Natural killer cell treated with Interleukin-12 subunit alpha and Interleukin-12 subunit beta and Interleukin-15 and Interleukin-18, amount 100 ng/mL, for 72 hours (primary cell): Measurements from ENCODE around the gene HNF1B. TPM values are rescaled to one million over a fixed set of nuclear protein-coding genes. Genes with fewer than 3 reads are reported as not detected.

ENCODE experiments used
- ATAC-seq, 2 donors: fragments of 150-1000 bp; cut with Tn5 transposase in 1 of 2; sonication (Bioruptor Pico), chemical (Tn5 transposase) in 1 of 2; 2 replicates each; pipeline ENCODE4 v1.10.0; 2021
- DNase-seq: peaks from one replicate; pipeline ENCODE4 v3.0.0; 2022; ENCODE audit warnings: low spot score
- H3K27ac Mint-ChIP-seq, 2 donors: 1 replicate in 1 of 2; 2 replicates in 1 of 2; pipeline ENCODE4 v1.8.0; 2022; ENCODE audit warnings: mixed read lengths in 2 of 2, mild to moderate bottlenecking in 1 of 2, moderate library complexity in 1 of 2
- H3K27me3 Mint-ChIP-seq, 2 donors: 1 replicate in 1 of 2; 2 replicates in 1 of 2; pipeline ENCODE4 v1.8.0; 2022; ENCODE audit warnings: mixed read lengths in 2 of 2
- H3K36me3 Mint-ChIP-seq: one replicate; pipeline ENCODE4 v1.8.0; 2022; ENCODE audit warnings: mixed read lengths
- H3K4me1 Mint-ChIP-seq, 2 donors: 1 replicate in 1 of 2; 2 replicates in 1 of 2; pipeline ENCODE4 v1.8.0; 2022; ENCODE audit warnings: low read depth in 2 of 2, mixed read lengths in 2 of 2, mild to moderate bottlenecking in 1 of 2
- H3K4me3 Mint-ChIP-seq: one replicate; pipeline ENCODE4 v1.8.0; 2022; ENCODE audit warnings: mixed read lengths
- H3K9me3 Mint-ChIP-seq: 2 replicates; pipeline ENCODE4 v1.8.0; 2022; ENCODE audit warnings: mixed read lengths
- total RNA-seq, 2 donors: library from RNA; stranded (reverse); gene quantifications; one replicate each; pipeline ENCODE4 v1.2.3, GENCODE V29; 2022

The HNF1B gene
- total RNA-seq, 2 donors from 2014 or later, result 0.19 TPM; not detected in 1

- H3K4me3 Mint-ChIP-seq, result no peak overlapping the region
- peaks cover 29 to 34% of the 10 kb centered on the region in 2 donors for H3K27me3 Mint-ChIP-seq
- H3K36me3 Mint-ChIP-seq, result no peaks in the 10 kb centered on the region
- no peaks in the 10 kb centered on the region for H3K9me3 Mint-ChIP-seq
- ATAC-seq (no peak), DNase-seq (no peak)
- no peak overlapping the region for H3K27ac Mint-ChIP-seq
- H3K4me1 Mint-ChIP-seq, result no peaks in the 10 kb centered on the region
Observed at GRCh38 chr17:37717627-37718323, 27.1 kb downstream of the HNF1B start.

DNA sequence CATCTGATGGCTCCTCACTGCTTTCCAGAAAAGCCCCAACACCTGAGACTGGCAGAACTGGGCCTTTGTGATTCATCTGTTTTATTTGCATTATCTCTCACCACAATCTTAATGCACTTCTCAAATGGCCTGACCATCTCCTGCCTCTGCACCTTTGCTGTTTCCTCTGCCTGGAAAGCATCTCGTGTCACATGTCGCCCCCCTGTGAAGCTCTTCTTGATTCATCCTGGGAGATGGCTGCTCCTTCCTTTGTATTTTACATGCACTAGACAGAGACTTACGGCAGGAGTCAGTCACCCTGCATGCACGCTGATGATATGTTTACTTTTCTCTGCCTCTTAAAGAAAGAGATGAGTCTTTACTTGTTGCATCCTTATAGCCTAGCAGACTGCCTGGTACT lies 30.0 kb downstream of the HNF1B start:
- Mint-ChIP-seq H3K4me1 (no peaks in the 10 kb centered on the region), H3K4me3 (no peak overlapping the region), H3K9me3 (no peaks in the 10 kb centered on the region), H3K36me3 (no peaks in the 10 kb centered on the region), H3K27ac (no peak overlapping the region), H3K27me3 (peaks cover 29 to 50% of the 10 kb centered on the region in 2 donors)
- no peak for DNase-seq
- no peak for ATAC-seq

- ATAC-seq, result no peak
- peaks cover 23 to 54% of the 10 kb centered on the region in 2 donors for H3K27me3 Mint-ChIP-seq
Observed at GRCh38 chr17:37713624-37714023, 31.2 kb downstream of the HNF1B start.

GRCh38 chr17:37713028-37713431 lies 31.8 kb downstream of the HNF1B start:
- no peak for DNase-seq
- no peak overlapping the region for H3K4me3 Mint-ChIP-seq
- no peak overlapping the region for H3K27ac Mint-ChIP-seq
- ATAC-seq, result no peak
- H3K27me3 Mint-ChIP-seq, result peaks cover 20 to 50% of the 10 kb centered on the region in 2 donors
- no peaks in the 10 kb centered on the region for H3K9me3 Mint-ChIP-seq
- no peaks in the 10 kb centered on the region for H3K4me1 Mint-ChIP-seq
- H3K36me3 Mint-ChIP-seq, result no peaks in the 10 kb centered on the region

More at GRCh38 chr17:37713624-37714023, 31.2 kb downstream of the HNF1B start:
- Mint-ChIP-seq H3K4me3 (no peak overlapping the region), H3K9me3 (no peaks in the 10 kb centered on the region), H3K27ac (no peak overlapping the region), H3K4me1 (no peaks in the 10 kb centered on the region), H3K36me3 (no peaks in the 10 kb centered on the region)
- DNase-seq, result no peak

DNA sequence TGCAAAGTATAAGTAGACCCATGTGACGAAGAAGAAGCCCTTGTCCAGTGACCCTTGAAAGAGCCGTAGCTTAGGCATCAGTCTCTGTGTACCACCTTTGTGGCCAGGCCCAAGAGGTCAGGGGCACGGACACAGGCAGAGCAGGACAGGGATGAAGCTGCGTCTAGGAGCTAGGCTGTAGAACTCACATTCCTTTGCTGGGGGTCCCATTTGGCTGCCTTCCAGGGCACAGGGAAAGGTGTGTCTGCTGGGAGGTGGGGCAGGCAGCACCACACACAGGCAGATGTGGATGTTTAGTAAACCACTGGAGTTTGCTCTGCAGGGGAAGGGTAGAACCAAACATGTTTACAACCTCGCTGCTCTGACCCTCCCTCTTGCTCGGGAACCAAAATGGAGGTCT lies 33.7 kb downstream of the HNF1B start:
- H3K9me3 Mint-ChIP-seq, result no peaks in the 10 kb centered on the region
- H3K27me3 Mint-ChIP-seq, result peaks cover 20 to 42% of the 10 kb centered on the region in 2 donors
- DNase-seq (no peak), ATAC-seq (no peak)
- no peaks in the 10 kb centered on the region for H3K4me1 Mint-ChIP-seq
- H3K4me3 Mint-ChIP-seq, result no peak overlapping the region
- no peaks in the 10 kb centered on the region for H3K36me3 Mint-ChIP-seq
- H3K27ac Mint-ChIP-seq, result no peak overlapping the region

DNA sequence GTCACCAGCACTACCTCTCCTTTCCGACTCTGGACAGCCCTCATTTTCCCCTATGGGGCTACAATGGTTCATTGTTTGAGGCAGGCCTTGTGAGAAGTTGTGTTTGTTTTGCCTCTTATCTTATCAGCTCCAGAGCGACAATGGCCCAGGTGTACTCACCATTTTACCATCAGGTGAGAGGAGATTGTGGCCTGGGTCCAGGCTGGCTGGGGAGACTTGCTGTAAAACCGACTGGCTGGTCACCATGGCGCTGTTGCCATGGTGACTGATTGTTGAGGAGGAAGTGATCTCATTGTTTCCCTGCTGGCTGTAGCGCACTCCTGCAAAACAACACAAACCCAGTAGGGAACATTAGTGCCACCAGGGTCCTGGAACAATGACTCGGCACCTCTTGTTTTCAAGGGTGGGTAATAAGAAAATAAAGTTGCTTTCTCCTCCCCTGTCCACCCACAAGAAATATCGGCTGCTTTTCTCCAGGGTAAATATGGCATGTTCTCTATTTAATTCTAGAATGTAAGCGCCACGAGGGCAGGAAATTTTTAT lies 34.4 kb downstream of the HNF1B start:
- no peaks in the 10 kb centered on the region for H3K4me1 Mint-ChIP-seq
- H3K9me3 Mint-ChIP-seq, result no peaks in the 10 kb centered on the region
- H3K27me3 Mint-ChIP-seq, result peaks cover 22 to 47% of the 10 kb centered on the region in 2 donors
- DNase-seq, result no peak
- no peaks in the 10 kb centered on the region for H3K36me3 Mint-ChIP-seq
- no peak for ATAC-seq
- no peak overlapping the region for H3K27ac Mint-ChIP-seq
- H3K4me3 Mint-ChIP-seq, result no peak overlapping the region

DNA sequence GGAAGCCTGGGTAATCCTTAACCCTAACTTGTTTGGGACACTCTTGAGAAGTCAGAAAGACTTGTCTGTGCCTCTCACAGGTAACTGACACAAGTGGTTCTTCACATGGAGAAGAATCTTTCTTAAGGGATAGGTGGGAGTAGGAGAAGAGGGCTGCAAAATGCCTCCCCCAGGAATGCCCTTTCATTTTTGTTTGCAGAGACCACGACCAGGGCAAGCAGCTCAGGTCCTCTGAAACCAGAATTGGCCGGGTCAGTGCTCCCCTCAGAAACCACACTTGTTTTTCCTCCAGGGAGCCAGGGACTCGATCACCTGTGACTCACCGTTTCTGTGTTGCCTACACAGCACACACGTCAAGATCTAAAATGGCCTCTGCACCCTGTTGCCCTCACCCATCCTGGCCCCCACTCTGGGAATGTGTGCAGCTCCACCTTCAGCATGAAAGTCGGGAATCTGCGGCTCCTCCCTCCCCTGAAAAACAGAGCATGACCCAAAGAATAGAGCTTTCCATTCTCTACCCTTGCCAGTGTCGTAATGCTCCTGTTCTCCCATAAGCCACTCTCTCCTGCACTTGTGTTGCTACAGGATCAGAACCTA lies 36.1 kb downstream of the HNF1B start:
- peaks cover 21 to 45% of the 10 kb centered on the region in 2 donors for H3K27me3 Mint-ChIP-seq
- H3K9me3 Mint-ChIP-seq, result no peaks in the 10 kb centered on the region
- ATAC-seq (no peak), DNase-seq (no peak)
- H3K4me3 Mint-ChIP-seq, result no peak overlapping the region
- no peaks in the 10 kb centered on the region for H3K36me3 Mint-ChIP-seq
- H3K27ac Mint-ChIP-seq, result no peak overlapping the region
- no peaks in the 10 kb centered on the region for H3K4me1 Mint-ChIP-seq

DNA sequence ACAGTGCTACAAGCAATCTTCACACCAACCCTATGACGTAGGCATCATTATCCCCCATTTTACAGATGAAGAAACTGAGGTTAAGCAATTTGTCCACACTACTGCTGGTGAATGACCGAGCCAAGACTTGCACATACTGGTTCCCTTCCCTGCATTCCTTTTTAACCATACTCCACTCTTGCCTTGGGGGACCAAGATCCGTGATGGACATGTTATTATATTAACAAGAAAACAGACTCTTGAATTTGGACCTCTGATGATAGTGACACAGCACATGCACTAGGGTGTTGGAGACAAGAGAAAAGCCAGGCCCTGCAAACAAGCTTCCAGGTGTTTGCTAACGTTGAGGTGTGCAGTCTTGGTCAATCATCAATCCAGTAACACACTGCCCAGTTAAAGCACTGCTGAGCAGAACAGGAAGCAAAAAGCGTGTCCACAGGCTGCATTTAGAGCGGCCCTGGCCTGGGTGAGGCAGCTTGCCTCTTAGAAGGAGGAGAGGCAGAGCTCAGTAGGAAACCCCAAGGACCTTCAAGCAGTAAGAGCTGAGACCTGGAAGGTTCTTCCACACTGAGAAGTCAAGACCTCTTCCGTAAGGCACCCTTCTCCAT lies 36.7 kb downstream of the HNF1B start:
- ATAC-seq, result no peak
- Mint-ChIP-seq H3K4me3 (no peak overlapping the region), H3K27ac (no peak overlapping the region), H3K27me3 (peaks cover 21 to 47% of the 10 kb centered on the region in 2 donors), H3K4me1 (no peaks in the 10 kb centered on the region), H3K9me3 (no peaks in the 10 kb centered on the region), H3K36me3 (no peaks in the 10 kb centered on the region)
- DNase-seq, result no peak

DNA sequence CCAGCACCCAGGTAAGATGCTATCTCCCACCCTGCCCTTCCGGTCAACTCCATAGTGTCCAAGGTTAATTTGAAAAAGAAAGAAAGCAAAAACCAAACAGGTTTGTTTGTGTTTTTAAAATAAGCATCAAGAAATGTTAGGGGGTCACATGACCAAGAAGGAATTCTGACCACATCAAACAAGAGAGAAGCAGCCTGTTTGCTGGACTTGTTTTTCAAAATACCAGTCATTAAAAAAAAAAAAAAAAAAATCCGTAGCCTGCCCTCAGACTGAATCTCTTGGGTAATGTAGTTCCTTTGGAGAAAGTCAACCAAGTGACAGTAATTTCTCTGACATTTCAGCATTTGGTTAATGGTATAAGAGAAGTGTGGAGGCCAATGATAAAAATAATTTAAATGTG lies 38.4 kb downstream of the HNF1B start:
- no peaks in the 10 kb centered on the region for H3K9me3 Mint-ChIP-seq
- DNase-seq (no peak), ATAC-seq (no peak)
- no peak overlapping the region for H3K4me3 Mint-ChIP-seq
- peaks cover 21 to 42% of the 10 kb centered on the region in 2 donors for H3K27me3 Mint-ChIP-seq
- H3K4me1 Mint-ChIP-seq, result peaks cover 1 to 6% of the 10 kb centered on the region in 2 donors
- no peaks in the 10 kb centered on the region for H3K36me3 Mint-ChIP-seq
- H3K27ac Mint-ChIP-seq, result no peak overlapping the region

- no peaks in the 10 kb centered on the region for H3K36me3 Mint-ChIP-seq
- no peak overlapping the region for H3K4me3 Mint-ChIP-seq
- H3K27ac Mint-ChIP-seq, result no peak overlapping the region
- DNase-seq (no peak), ATAC-seq (no peak)
- H3K27me3 Mint-ChIP-seq, result peaks cover 32 to 36% of the 10 kb centered on the region in 2 donors
- peaks cover 7 to 9% of the 10 kb centered on the region in 2 donors for H3K4me1 Mint-ChIP-seq
- H3K9me3 Mint-ChIP-seq, result no peaks in the 10 kb centered on the region
Observed at GRCh38 chr17:37702598-37702997, 42.3 kb downstream of the HNF1B start.

DNA sequence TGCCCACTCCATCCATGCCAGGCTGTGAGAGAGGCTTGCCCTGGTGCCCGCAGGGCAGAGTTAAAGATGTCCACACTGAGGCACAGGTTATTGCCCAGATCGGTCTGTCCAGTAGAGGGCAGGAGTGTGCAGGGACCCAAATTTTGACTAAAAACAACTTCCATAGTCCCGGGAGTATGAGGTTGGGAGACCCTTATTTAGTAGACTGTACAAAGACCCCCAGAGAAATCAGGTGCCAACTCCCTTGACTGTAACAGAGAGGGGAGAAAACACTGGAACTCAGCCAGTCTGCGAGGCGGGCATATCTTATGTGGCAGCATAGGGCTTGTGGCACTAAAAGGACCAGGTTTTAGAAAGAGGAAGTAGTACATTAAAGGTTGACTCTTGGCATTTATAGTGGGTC lies 43.4 kb downstream of the HNF1B start:
- Mint-ChIP-seq H3K27me3 (peaks cover 31 to 43% of the 10 kb centered on the region in 2 donors), H3K4me3 (no peak overlapping the region), H3K27ac (no peak overlapping the region), H3K36me3 (no peaks in the 10 kb centered on the region), H3K9me3 (no peaks in the 10 kb centered on the region), H3K4me1 (peaks cover 7 to 9% of the 10 kb centered on the region in 2 donors)
- no peak for DNase-seq
- peak; percentile 54 to 66 for ATAC-seq

GRCh38 chr17:37700881-37701280 lies 44.0 kb downstream of the HNF1B start:
- Mint-ChIP-seq H3K4me1 (peaks cover 7 to 9% of the 10 kb centered on the region in 2 donors), H3K27me3 (peaks cover 30 to 43% of the 10 kb centered on the region in 2 donors), H3K9me3 (no peaks in the 10 kb centered on the region), H3K27ac (no peak overlapping the region), H3K4me3 (no peak overlapping the region), H3K36me3 (no peaks in the 10 kb centered on the region)
- no peak for DNase-seq
- no peak for ATAC-seq

- Mint-ChIP-seq H3K4me1 (peaks cover 7 to 9% of the 10 kb centered on the region in 2 donors), H3K4me3 (no peak overlapping the region), H3K36me3 (no peaks in the 10 kb centered on the region), H3K9me3 (no peaks in the 10 kb centered on the region), H3K27me3 (peaks cover 25 to 31% of the 10 kb centered on the region in 2 donors), H3K27ac (no peak overlapping the region)
- no peak for ATAC-seq
- no peak for DNase-seq
Observed at GRCh38 chr17:37699285-37699973, 45.4 kb downstream of the HNF1B start.

DNA sequence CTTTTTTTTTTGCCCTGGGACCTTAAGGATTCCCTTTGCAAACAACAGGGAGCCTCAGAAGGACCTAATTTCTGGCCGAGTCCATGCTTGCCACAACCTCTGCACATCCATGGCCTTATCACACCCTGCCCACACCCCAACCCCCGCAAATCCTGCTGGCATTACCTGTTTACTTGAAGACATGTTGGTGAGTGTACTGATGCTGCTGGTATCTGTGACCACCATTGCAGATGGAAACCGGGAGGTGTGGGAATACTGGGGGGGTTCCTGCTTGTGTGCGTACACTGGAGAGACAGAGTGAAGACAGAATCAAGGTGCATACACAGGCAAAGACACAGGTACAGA lies 46.0 kb downstream of the HNF1B start:
- Mint-ChIP-seq H3K36me3 (no peaks in the 10 kb centered on the region), H3K27me3 (peaks cover 25% of the 10 kb centered on the region in 2 donors), H3K4me3 (no peak overlapping the region), H3K9me3 (no peaks in the 10 kb centered on the region), H3K4me1 (peaks cover 7 to 9% of the 10 kb centered on the region in 2 donors), H3K27ac (no peak overlapping the region)
- DNase-seq (no peak), ATAC-seq (no peak)
